Activated CD8-positive, alpha-beta memory T cell treated with anti-CD3 and anti-CD28 coated beads, Interleukin-2, amount 50 U/mL, for 24 hours (primary cell): ENCODE data around the gene CLCN2.
"Not testable (repeated sequence)": the region's sequence is repeated elsewhere in the genome, so short reads cannot be mapped to it uniquely, and the experiment has no call there.

Source experiments
- DNase-seq: peaks from one replicate; pipeline ENCODE4 v3.0.0-alpha.2; 2020; ENCODE audit errors: extremely low read depth

Gene CLCN2

GRCh38 chr3:184345317-184346144, 15.9 kb downstream of the CLCN2 start:
- no peak for DNase-seq

DNA sequence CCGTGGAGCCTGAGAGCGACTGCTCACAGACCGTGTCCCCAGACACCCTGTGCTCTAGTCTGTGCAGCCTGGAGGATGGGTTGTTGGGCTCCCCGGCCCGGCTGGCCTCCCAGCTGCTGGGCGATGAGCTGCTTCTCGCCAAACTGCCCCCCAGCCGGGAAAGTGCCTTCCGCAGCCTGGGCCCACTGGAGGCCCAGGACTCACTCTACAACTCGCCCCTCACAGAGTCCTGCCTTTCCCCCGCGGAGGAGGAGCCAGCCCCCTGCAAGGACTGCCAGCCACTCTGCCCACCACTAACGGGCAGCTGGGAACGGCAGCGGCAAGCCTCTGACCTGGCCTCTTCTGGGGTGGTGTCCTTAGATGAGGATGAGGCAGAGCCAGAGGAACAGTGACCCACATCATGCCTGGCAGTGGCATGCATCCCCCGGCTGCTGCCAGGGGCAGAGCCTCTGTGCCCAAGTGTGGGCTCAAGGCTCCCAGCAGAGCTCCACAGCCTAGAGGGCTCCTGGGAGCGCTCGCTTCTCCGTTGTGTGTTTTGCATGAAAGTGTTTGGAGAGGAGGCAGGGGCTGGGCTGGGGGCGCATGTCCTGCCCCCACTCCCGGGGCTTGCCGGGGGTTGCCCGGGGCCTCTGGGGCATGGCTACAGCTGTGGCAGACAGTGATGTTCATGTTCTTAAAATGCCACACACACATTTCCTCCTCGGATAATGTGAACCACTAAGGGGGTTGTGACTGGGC, 16.7 kb downstream of the CLCN2 start:
- no peak for DNase-seq

GRCh38 chr3:184343200-184343876, 18.1 kb downstream of the CLCN2 start:
- DNase-seq: no peak

GRCh38 chr3:184341925-184342324, 19.5 kb downstream of the CLCN2 start:
- no peak for DNase-seq

DNA sequence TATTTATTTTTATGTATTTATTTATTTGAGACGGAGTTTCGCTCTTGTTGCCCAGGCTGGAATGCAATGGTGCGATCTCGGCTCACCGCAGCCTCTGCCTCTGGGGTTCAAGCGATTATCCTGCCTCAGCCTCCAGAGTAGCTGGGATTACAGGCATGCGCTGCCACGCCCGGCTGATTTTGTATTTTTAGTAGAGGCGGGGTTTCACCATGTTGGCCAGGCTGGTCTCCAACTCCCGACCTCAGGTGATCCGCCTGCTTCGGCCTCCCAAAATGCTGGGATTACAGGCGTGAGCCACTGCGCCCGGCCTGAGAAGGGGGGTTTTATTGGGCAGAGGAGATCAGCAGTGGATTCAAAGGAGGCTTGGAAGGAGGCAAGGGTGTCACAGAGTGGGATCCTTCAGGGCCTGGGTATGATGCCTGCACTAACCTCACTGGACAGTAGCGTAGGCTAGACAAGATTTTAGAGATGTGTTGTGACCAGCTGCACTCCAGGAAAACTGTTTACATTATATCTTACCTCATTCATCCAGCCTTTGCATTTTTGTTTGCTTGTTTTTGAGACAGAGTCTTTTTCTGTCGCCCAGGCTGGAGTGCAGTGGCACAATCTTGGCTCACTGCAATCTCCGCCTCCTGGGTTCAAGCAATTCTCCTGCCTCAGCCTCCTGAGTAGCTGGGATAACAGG, 21.8 kb downstream of the CLCN2 start:
- DNase-seq: not testable (repeated sequence)

- no peak for DNase-seq
Observed at GRCh38 chr3:184339001-184339400, 22.4 kb downstream of the CLCN2 start.

GRCh38 chr3:184338511-184338945, 22.9 kb downstream of the CLCN2 start:
- no peak for DNase-seq

DNA sequence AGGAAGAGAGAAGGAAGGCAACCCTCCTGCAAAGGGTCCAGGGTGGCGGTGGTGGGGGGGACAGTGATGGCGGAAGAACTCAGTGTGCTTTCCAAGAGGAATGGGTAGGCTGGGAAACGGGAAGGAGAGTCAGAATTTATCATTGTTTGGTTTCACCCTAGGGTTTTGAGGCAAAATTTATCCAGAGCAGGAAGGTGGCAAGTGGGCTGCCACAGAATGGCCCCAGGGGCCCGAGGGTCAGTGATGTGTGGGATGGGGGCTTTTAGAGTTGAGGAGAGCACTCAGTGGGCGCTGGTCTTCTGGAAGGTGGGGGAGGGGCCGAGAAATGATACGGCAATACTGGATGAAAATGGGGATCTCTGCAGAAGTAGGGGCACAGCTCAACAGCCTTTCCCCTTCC, 23.4 kb downstream of the CLCN2 start:
- no peak for DNase-seq

DNA sequence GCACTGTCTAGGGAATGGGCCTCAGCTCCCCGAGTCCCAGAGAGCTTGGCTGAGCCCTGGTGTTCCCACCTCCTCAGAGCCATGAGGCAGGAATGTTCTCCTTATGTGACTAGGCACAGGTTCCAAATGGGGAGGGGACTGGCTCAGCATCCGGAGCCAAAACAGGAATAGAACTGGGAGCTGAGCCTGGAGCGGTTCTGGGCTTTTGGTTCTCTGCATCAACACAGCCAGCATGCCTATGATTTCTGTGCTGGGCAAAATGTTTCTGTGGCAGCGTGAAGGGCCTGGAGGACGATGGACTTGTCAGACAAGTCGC, 24.0 kb downstream of the CLCN2 start, which contains the start of gene FAM131A:
FAM131A (plus strand) TSS at position 202 of the 316 bp plus-strand sequence; CDS start at position 233, 31 bp downstream.
- no peak for DNase-seq

DNA sequence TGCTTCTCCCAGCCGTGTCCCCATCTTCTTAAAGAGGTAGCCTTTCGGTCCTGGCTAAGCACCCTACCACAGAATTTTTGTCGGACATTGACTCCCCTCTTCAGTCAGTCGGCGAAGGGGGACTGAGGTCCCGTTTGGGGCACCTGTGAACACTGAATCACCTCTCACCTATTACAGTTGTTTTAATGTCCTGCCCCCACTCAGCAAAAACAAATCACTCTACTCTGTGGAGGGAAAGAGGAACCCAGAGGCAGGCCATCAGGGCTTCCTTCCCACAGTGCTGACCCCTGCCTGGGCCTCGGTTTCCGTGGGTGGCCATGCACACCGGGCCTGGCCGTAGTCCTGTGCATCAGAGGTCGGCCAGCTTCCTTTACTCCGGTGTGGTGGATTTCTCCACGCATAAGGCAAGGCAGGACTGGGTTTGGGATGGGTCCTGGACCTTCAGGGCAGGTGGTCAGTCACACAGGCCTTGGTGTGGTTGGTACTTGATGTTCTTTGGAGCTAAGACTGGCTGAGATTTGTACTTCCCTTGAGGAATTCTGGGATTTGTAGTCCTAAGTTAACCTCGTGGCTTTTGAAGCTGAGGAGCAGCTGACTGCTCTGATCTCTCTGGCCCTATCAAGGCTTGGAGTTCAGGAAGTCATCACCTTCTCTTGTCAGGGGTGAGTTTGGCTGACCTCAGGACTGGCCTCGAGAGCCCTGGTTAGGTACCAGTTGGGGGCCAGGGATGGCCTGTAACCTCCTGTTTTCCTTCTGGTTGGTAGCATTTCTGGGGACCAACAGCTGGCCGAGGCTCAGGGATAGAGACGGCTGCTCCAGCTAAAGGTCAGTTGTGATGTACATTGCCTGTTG, 24.6 kb downstream of the CLCN2 start:
- no peak for DNase-seq

GRCh38 chr3:184335661-184336546, 25.5 kb downstream of the CLCN2 start:
- DNase-seq: peak; percentile 58

DNA sequence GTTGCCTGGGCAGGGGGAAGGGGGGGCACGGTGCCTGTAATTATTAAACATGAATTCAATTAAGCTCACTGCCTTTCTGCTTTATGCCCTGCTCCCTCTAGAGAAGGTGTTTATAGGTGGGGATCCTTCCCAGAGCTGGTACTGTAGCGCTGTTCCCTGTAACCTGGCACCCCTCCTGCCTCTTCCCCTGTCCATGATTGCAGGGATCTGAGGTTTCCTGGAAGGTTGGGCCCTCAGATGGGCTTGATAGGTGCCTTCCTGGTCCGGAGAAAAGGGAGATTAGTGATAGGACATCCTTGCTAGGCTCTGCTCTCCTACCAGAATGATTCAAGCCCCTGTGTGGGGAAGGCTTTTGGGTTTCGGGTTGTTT, 26.1 kb downstream of the CLCN2 start:
- no peak for DNase-seq

GRCh38 chr3:184334470-184335158, 26.8 kb downstream of the CLCN2 start:
- no peak for DNase-seq

GRCh38 chr3:184333700-184334099, 27.7 kb downstream of the CLCN2 start:
- no peak for DNase-seq

DNA sequence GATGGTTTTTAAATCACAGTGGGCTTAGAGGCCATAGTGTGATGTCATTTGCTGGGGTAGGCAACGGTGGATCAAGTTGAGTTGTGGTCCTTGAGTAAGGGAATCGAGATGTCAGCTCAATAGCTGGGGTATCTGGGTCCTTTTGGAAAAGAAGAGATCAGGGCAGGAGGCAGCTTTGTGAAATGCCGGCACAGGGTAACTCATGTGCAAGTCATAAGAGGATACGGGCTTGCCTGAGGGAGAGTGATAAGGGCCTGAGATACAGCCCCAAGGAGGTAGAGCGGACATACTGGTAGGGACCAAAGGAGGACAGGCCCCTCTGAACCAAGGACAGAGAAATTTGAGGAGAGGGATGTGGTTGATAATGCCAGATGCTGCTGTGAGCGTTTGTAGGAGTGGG, 28.2 kb downstream of the CLCN2 start:
- DNase-seq: no peak

GRCh38 chr3:184332370-184333090, 28.9 kb downstream of the CLCN2 start:
- DNase-seq: no peak

DNA sequence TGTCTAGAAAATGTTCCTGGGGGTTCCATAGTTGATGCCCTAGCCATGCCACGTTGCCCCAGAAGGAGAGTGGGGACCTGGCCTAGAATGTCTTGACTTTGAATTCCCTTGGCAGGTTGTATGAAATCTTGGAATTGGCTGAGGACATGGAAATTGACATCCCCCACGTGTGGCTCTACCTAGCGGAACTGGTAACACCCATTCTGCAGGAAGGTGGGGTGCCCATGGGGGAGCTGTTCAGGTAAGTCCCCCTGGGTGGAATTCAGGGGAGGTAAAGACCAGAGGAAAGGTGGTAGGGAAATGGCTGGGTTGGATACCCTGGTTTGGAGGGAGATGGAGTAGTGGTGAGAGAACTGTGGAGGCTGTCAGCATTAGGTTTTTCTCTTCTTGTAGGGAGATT, 32.9 kb downstream of the CLCN2 start:
- DNase-seq: no peak

GRCh38 chr3:184327171-184327570, 34.2 kb downstream of the CLCN2 start:
- no peak for DNase-seq
